Cardiac muscle cell (in vitro differentiated cells and primary cell): ENCODE data around the gene LRRN1. TPM values are rescaled to one million over a fixed set of nuclear protein-coding genes. Genes with fewer than 3 reads are reported as not detected.
A peak's percentile ranks its signal among the peaks of the same experiment; 100 is the strongest.

Experiments
- DNase-seq, 2 donors: peaks; one replicate each; pipeline versions ENCODE4 v3.0.0 to v3.0.0-alpha.2; 2010 to 2017; ENCODE audit warnings: low read depth in 1 of 2, low spot score in 1 of 2
- H3K27ac ChIP-seq: fragments of 200-600 bp; sonication (generic); 2 replicates; pipeline ENCODE4 v1.5.1; 2016
- H3K27me3 ChIP-seq: fragments of 200-600 bp; sonication (generic); 2 replicates; pipeline ENCODE4 v1.6.0; 2016; ENCODE audit warnings: control low read depth
- H3K36me3 ChIP-seq: fragments of 200-600 bp; sonication (generic); 2 replicates; pipeline ENCODE4 v1.5.1; 2016; ENCODE audit warnings: control low read depth
- H3K4me1 ChIP-seq: fragments of 200-600 bp; sonication (generic); 2 replicates; pipeline ENCODE4 v1.8.1; 2017; ENCODE audit warnings: low read depth, mild to moderate bottlenecking, mixed run types
- H3K4me3 ChIP-seq: fragments of 200-600 bp; sonication (generic); 2 replicates; pipeline ENCODE4 v1.5.1; 2016; ENCODE audit warnings: mild to moderate bottlenecking
- H3K9me3 ChIP-seq: fragments of 200-600 bp; sonication (generic); 2 replicates; pipeline ENCODE4 v1.5.1; 2017; ENCODE audit warnings: low read depth, mild to moderate bottlenecking, control low read depth
- polyA plus RNA-seq: library from polyadenylated mRNA; unstranded; fragments of >200 nt; fragmentation: Nextera tagmentation; extraction: Ambion mirVana; gene quantifications from 2 replicates; pipeline ENCODE4 v1.2.1, GENCODE V29; 2016
- total RNA-seq: library from RNA; depleted of rRNA; stranded (reverse); fragments of >200 nt; gene quantifications from 2 replicates; pipeline ENCODE4 v1.2.3, GENCODE V29; 2016
- TF ChIP-seq, protein P1 (sequence below): IDR thresholded peaks from 2 replicates; pipeline ENCODE4 v1.5.1; 2012; ENCODE audit warnings: low read depth, mild to moderate bottlenecking, low read length

Gene LRRN1
- total and polyA plus RNA-seq, 2 experiments from 2014 or later, result 2.0 to 3.0 TPM

DNA sequence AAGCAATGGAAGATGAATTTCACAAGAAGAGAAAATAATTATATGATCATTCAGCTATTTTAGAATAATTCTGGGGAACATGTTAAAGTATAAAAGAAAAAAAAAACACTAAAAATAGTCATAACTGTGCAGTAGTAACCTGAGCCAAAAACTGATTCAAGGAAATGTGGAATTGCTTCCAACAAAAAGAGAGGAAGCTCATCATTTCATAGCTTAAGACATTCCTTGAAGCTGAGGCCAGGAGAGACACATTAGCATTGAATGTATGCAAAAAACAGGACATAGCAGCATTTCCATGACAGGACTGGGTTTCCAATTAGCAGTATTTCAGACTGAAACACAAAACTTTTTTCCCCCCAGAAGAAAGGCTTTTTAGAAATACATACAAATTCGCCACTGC lies 27.7 kb upstream of the LRRN1 start:
- DNase-seq, result no peak
- H3K36me3 ChIP-seq, result no peaks in the 10 kb centered on the region
- H3K27ac ChIP-seq, result no peak overlapping the region
- no peak overlapping the region for H3K4me3 ChIP-seq
- H3K9me3 ChIP-seq, result peaks cover 10% of the 10 kb centered on the region
- TF ChIP-seq, protein P1, sequence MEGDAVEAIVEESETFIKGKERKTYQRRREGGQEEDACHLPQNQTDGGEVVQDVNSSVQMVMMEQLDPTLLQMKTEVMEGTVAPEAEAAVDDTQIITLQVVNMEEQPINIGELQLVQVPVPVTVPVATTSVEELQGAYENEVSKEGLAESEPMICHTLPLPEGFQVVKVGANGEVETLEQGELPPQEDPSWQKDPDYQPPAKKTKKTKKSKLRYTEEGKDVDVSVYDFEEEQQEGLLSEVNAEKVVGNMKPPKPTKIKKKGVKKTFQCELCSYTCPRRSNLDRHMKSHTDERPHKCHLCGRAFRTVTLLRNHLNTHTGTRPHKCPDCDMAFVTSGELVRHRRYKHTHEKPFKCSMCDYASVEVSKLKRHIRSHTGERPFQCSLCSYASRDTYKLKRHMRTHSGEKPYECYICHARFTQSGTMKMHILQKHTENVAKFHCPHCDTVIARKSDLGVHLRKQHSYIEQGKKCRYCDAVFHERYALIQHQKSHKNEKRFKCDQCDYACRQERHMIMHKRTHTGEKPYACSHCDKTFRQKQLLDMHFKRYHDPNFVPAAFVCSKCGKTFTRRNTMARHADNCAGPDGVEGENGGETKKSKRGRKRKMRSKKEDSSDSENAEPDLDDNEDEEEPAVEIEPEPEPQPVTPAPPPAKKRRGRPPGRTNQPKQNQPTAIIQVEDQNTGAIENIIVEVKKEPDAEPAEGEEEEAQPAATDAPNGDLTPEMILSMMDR, result no peak
- no peaks in the 10 kb centered on the region for H3K4me1 ChIP-seq
- H3K27me3 ChIP-seq, result peaks cover 63% of the 10 kb centered on the region

DNA sequence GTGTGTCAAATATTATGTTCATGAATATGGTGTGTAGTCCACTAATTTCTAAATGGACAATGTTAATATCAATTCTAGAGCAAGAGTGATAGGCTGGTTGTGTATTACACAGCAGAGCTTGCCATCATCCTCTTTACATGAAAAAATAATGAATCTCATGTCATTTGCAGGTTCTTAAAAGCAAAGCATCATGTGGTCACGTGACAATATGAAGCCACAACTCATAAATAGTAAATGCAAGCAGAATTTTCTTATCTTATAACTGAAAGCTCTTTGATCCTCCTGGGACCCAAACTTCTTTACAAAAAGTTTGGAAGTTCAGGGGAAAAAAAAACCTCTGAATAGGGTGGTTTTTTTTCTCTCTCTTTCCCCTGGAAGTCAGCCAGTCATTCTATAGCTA lies 26.9 kb upstream of the LRRN1 start:
- no peak for DNase-seq
- Histone ChIP-seq H3K27ac (no peak overlapping the region), H3K9me3 (peaks cover 10% of the 10 kb centered on the region), H3K27me3 (peaks cover 56% of the 10 kb centered on the region), H3K4me1 (no peaks in the 10 kb centered on the region), H3K4me3 (no peak overlapping the region), H3K36me3 (no peaks in the 10 kb centered on the region)
- TF ChIP-seq, protein P1, result no peak

DNA sequence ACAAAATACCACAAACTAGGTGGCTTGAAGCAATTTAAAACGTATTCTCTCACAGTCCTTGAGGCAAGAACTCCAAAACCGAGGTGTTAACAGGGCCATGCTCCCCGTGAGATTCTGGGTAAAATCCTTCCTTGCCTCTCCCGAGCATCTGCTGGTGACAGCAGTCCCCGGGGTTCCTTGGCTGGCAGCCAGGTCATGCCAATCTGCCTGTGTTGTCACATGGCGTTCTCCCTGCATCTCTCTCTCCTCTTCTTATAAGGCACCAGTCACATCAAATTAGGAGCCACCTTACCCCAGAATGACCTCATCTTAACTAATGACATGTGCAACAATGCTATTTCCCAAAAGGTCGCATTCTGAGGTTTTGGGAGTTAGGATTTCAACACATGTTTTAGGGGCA lies 26.3 kb upstream of the LRRN1 start:
- Histone ChIP-seq H3K9me3 (peaks cover 10% of the 10 kb centered on the region), H3K27ac (no peak overlapping the region), H3K4me1 (no peaks in the 10 kb centered on the region), H3K4me3 (no peak overlapping the region), H3K36me3 (no peaks in the 10 kb centered on the region), H3K27me3 (peaks cover 50% of the 10 kb centered on the region)
- DNase-seq, result no peak
- TF ChIP-seq, protein P1, result no peak

DNA sequence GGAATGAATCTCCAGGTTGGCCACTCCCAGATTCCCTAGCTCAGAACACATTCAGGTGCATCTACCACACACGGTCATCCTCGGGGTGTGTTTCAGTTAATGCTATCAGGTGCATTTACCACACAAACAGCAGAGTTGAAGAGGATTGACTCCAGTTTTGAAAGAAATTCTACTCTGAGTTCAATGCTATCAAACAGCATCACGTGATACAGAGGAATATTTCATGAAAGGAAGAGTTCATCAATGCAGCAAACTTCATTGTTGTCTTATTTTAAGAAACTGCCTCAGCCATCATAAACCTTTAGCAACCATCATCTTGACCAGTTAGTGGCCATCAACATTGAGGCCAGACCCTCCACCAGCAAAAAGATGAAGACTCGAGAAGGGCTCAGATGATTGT lies 22.6 kb upstream of the LRRN1 start:
- Histone ChIP-seq H3K4me3 (no peak overlapping the region), H3K36me3 (no peaks in the 10 kb centered on the region), H3K9me3 (peaks cover 10% of the 10 kb centered on the region), H3K27ac (no peak overlapping the region), H3K4me1 (no peaks in the 10 kb centered on the region), H3K27me3 (peaks cover 40% of the 10 kb centered on the region)
- TF ChIP-seq, protein P1, result no peak
- no peak for DNase-seq

DNA sequence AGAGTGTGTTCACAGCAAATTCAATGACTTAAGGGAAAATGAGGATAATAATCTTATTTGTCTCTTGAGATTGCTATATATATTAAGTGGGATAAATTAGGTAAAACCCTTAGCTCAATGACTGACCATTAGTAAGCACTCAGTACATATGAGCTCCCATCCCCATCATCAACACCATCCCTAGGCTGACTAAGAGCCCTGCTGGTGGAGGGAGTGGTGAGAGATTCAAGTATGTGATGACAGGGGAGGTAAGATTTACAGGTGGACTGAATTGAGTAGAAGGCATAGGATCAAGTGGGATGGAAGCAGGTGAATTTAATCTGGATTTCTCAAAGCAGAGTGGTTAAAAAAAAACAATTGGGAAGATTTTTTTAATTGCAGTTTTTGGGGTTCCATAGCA lies 21.0 kb upstream of the LRRN1 start:
- no peak overlapping the region for H3K27ac ChIP-seq
- peaks cover 10% of the 10 kb centered on the region for H3K9me3 ChIP-seq
- TF ChIP-seq, protein P1, result no peak
- H3K4me3 ChIP-seq, result no peak overlapping the region
- DNase-seq, result peak in 1 of 2 donors; percentile 54
- no peaks in the 10 kb centered on the region for H3K4me1 ChIP-seq
- no peaks in the 10 kb centered on the region for H3K36me3 ChIP-seq
- peaks cover 39% of the 10 kb centered on the region for H3K27me3 ChIP-seq

DNA sequence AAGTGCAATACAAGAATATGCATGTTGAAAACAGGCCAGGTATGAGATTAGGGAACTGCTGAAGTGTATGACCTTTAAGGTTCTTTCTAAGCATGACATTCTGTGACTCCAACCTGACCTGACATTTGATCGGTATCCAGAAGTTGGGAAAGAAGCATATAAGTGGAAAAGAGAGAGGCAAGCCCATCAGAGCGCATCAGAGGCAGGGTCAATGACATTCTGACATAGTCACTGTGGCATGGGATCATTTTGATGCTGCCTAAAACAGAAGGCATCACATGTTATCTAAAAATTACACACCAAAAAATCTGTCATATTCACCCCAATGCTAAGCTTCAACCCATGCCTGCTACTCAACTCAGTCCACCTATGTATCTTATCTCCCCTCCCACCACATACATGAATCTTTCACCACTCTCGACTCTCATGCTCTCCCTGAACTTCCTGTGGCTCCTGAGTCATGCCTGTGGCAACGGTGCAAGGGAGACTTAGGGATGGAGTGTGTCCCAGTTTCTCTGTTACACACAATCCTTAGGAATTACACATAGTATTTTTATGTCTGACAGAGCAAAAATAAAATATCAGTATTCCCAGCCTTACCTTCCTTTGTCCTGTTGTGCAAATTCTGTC lies 20.5 kb upstream of the LRRN1 start:
- Histone ChIP-seq H3K4me3 (no peak overlapping the region), H3K27me3 (peaks cover 44% of the 10 kb centered on the region), H3K4me1 (no peaks in the 10 kb centered on the region), H3K36me3 (no peaks in the 10 kb centered on the region), H3K9me3 (peaks cover 10% of the 10 kb centered on the region), H3K27ac (no peak overlapping the region)
- DNase-seq, result no peak
- TF ChIP-seq, protein P1, result no peak
